Suprapubic skin (tissue), 3 donors: Measurements from ENCODE around the gene TMEM139.

Experiments
- CTCF ChIP-seq, 2 donors: fragments of 200-600 bp in 1 of 2; fragments of 450-650 bp in 1 of 2; sonication (generic) in 1 of 2; IDR thresholded peaks; one replicate each; pipeline ENCODE4 v1.5.1; 2016 to 2019; ENCODE audit warnings: antibody characterized with exemption in 2 of 2, mild to moderate bottlenecking in 1 of 2, moderate library complexity in 1 of 2
- POLR2A ChIP-seq, 2 donors: fragments of 450-650 bp; IDR thresholded peaks; one replicate each; pipeline ENCODE4 v1.6.1; 2017; ENCODE audit warnings: antibody characterized with exemption in 2 of 2, mild to moderate bottlenecking in 2 of 2, moderate library complexity in 2 of 2

GRCh38 chr7:143289421-143289820 is 4.7 kb downstream of the TMEM139 start:
- no peak for TF ChIP-seq CTCF (IDR thresholded peaks at IDR 0.05)
- no peak for TF ChIP-seq POLR2A (IDR thresholded peaks at IDR 0.05)
